OCI-LY3 (cell line): Measurements from ENCODE around the gene ZNF679.

Experiments used
- CTCF ChIP-seq: fragments of 200-600, 300-600 bp; sonication (generic); IDR thresholded peaks from 2 replicates; pipeline ENCODE4 v1.5.1; 2014; ENCODE audit warnings: antibody characterized with exemption, low read length, low read depth
- EZH2phosphoT487 ChIP-seq: fragments of 200-600 bp; shearing (Covaris generic); IDR thresholded peaks from 2 replicates; pipeline ENCODE4 v1.6.1; 2018; ENCODE audit warnings: antibody characterized with exemption, mixed run types, low read depth

- TF ChIP-seq CTCF: peak; percentile 50
- TF ChIP-seq EZH2phosphoT487: no peak
These were observed 47.3 kb upstream of the ZNF679 start for GRCh38 chr7:64180989-64181388.
